HG02938 (cell line): ENCODE data around the gene ADGRD2.

Source experiments
- ATAC-seq: cut with Tn5 transposase; IDR thresholded peaks from one replicate; pipeline ENCODE4 v1.9.1; 2021; ENCODE audit warnings: mild to moderate bottlenecking, moderate library complexity; ENCODE audit not compliant: unreplicated experiment

Gene ADGRD2

DNA sequence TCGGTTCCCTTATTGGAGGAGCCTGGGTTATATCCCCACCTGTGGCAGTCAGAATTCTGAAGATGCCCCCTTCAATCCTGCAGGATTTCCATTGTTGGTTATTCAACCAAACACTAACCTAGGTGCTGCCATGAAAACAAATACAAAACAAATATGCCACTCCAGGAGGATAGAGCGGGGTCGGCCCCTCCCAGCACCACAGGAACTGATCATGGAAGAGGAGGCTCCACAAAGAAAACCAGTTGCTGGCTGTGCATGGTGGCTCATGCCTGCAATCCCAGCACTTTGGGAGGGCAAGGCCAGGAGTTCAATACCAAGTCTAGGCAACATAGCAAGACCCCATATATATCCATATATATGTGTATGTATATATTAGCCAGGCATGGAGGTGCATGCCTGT is 13.2 kb upstream of the ADGRD2 start:
- no peak for ATAC-seq

DNA sequence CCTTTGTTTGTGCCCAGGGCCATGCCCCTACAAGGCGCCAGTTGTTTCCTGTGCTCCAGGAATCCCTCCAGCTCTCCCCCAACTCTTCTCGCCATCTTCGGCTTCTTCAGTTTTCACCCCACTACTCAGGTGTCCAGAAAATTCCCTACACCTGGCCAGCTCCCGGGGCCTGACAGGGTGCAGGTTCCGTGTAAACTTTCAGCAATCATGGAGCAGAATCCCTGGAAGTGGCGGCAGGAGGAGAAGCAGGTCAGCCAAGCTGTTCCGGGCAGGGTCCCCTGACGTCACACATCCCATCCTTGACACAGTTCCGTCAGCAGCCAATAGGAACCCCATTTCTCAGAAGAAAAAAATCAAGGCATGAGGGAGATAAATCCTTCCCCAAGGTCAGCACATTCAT is 12.2 kb upstream of the ADGRD2 start:
- ATAC-seq: no peak

DNA sequence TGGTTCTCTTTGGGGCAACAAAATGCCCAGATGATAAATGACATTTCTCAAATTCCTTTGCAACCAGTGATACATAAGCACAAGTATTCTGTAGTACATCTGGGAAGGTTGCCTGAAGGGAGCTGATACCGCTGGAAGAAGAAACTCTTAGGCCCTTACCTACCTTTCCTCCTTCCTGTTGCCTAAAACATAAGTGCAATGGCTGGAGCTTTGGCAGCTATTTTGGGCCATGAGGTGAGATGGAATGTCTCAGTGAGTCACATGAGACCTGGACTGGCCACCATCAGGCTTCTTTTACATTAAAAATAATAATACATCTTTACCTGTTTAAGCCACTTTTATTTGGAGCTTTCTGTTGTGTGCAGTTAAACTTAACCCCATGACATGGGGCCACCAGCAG is 11.2 kb upstream of the ADGRD2 start:
- no peak for ATAC-seq

DNA sequence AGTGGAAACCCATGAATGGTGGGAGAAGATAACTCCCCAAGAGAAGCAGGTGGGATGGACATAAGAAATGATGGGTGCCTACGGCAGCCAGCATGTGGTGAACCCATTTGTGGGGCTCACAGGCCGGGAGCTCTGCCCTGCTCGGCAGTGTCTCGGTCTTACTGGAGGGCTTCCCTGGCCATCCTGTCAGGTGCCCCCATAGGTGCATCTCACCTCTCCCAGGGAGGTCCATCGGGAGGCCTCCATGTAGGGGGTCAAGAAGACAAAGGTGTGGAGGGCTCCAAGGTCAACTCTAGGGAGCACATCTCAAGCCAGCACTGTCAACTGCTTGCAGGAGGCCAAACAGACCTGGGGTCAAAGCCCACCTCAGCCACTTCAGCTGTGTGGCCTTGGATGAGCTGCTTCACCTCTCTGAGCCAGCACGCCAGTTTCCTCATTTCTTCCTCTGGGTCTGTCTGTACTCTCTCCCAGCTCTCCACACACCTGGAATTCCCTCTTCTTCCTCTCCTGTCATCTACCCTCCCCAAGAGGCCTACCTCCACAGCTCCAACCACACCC is 10.5 kb upstream of the ADGRD2 start:
- no peak for ATAC-seq

DNA sequence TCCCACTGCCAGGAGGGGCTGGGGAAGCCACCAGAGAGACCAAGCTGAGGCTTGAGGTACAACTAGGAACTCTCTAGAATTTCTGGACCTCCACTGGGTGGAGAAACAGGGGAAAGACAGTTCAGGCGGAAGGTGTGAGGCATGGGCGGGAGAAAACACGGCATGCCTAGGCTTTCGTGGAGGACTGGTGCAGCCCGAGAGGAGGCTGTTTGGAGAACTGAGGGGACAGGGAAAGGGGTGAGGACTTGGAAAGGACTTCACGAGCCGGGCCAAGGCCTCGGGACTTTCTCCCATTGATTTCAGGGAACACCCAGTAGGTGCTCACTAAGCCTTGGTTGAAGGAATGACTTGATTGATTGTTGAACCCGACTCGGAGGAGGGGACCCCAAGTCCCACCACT is 9.5 kb upstream of the ADGRD2 start:
- ATAC-seq: no peak

DNA sequence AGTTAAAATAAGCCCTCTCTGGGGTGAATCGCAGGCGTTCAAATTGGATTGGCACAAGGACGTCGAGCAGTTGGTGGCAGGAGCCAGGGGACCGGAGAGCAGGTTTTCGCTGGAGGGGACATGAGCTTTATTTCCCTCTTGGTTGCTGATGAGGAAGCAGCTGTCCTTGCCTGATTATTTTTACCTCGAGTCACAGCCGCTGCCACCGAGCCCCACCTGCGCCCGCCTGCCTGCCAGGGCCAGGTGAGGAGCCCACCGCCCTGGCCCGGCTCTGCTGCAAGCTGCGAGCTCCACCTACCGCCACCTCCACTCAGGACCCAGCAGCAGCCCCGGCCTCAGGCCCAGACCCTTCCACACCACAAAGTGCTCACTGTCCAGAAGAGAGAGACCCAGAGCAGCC is 9.0 kb upstream of the ADGRD2 start:
- no peak for ATAC-seq

DNA sequence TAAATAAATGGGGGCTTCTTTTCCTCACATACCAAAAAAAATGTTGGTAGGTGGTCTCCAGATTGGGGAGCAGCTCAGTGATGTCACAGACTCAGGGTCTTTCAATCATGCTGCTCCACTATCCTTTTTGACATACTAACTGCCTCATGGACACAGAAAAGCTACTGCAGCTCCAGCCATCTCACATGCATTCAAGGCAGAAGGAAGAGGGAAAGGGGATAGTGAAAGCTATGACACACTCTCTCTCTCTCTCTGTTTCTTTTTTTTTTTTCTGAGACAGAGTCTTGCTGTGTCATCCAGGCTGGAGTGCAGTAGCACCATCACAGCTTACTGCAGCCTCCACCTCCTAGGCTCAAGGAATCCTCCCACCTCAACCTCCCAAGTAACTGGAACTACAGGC is 7.9 kb upstream of the ADGRD2 start:
- no peak for ATAC-seq

DNA sequence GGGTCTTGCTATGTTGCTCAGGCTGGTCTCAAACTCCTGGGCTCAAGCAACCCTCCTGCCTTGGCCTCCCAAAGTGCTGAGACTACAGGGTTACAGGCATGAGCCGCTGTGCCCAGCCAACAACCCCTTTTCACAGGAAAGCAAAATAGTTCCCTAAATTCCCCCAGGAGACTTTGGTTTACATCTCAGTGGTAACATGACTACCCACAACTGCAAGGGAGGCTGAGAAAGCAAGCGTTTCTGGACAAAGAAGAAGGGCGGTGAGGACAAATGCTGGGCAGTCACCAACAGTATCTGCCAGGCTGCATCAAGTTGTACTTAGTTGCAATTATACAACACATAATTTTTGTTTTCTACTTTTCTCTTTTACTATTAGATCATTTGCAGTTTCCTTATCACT is 7.4 kb upstream of the ADGRD2 start:
- no peak for ATAC-seq

DNA sequence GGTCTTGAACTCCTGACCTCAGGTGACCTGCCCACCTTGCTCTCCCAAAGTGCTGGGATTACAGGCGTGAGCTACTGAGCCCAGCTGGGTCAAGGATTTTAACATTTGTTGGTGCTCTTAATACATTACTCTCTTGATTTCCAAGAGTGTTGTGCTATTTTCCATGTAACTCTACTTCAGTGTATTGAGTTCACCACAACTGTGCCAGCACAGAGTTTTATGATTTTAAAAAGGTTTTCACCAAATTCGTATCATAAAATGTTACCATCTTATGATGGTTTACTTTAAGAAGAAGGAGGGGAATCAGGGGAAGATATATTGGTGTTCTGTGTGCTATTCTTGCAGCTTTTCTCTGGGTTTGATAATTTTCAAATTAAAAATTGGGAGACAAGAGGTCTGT is 6.6 kb upstream of the ADGRD2 start:
- ATAC-seq: no peak

DNA sequence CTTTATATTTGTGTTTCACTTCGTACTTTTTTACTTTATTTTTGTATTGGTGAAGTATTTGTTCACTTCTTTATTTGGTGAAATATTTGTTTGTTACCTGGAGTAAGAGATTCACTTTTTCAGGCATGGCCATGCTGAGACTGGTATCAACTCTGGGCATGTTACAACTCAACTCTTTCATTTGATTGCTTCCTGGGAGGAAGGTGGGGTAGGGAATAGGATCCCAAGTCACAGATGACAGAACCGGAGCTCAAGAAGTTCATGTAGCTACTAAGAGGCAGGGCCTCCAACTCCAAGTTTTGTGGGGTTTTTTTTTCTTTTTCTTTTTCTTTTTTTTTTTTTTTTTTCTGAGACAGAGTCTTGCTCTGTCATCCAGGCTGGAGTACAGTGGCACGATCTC is 6.1 kb upstream of the ADGRD2 start:
- ATAC-seq: no peak

DNA sequence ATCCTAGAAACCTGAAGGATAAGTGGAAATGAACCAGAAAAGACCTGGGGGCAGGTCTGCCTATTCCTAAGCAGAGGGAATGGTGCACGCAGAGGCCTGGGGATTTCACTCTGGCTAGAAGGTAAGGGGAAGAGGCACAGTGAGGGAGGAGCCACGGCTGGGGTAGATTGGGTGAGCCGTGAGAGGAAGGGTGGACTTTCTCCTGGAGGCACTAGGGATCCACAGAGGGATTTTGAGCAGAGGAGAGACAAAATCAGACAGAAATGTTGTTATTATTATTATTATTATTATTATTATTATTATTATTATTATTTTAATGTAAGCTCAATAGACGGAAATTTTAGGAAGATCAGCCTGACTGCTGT is 3.0 kb upstream of the ADGRD2 start:
- no peak for ATAC-seq

DNA sequence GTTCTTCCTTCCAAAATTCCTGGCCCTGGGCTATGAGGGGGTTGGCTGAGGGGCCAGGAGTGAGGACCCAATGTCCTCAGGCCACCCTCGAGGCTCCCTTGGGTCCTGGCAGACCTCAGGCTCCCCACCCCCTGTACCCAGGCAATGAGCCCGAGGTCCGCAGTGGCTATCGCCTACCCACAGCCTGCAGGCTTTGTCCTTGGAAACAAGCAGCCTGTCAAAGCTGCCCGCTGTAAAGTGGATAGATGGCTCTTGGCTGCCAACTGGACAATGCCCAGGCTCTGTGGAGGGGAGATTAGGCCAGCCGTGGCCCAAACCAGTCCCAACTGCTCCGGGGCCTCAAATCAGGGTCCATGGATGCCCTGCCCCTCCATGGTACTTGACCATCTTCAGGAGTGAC is 2.2 kb upstream of the ADGRD2 start:
- ATAC-seq: no peak

DNA sequence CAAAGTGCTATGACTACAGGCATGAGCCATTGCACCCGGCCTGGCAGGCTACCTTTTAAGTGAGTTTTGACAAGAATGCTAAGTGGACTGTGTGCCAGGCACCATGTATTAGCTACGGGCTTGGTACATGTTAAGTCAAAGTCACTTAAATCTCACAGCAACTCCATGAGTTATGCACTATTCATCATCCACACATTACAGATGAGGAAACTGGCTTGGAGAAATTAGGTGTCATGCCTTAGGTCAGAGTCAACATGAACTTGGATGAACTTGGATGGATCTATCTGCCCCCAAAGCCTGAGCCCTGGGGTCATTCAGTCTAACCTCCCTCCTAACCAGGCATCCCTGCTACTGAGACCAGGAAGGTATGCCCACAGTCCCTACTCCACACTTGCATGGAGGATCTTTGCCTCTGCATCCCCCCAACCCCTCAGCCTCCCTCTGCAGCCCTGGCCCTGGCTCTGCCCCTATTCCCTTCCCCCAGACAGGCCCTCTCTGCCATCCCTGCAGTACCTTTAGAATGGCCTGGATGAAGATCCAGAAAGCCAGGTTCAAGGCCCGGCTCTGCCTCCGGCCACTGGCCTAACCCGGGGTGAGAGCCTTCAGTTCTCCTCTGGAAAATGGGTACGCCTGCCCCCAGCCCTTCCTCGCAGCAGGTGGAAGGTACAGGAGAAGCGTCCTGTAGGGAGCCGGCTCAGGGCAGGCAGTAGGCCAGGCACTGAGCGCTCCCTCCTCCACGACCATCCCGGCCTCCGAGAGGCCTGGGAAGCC is 685 bp upstream of the ADGRD2 start:
- no peak for ATAC-seq

DNA sequence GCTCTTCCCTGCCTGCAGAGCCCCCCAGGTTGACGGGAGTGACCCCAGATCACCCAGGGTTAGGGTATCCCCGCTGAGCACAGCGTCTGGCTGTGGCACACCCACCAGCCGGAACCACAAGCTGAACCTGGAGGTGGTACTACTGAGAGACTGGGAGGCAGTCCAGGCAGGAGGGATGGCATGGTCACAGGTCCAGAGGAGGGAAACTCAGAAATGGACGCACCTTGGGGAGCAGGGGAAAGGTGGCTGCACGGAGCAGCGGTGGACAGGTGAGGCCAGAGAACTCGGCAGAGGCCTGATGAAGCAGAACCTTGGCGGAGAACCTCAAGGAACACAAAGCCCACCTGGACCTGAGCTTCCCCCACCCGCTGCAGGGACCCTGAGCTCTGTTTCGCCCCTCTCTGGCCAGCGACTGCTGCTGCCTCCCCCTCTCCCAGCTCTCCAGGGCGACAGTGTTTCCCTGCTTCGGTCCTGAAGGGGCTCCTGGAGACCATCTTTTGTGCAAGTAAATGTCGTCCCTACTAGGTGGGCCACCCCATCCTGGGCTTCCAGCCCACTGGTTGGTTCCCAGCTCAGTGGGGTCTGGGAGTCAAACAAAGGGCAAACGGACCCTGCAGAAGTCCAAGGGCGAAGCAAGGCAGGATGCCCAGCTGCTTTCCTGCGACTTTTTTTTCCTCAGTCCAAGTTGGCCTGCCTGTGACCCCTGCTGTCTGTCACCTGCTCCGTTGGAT is 845 bp downstream of the ADGRD2 start:
- no peak for ATAC-seq

DNA sequence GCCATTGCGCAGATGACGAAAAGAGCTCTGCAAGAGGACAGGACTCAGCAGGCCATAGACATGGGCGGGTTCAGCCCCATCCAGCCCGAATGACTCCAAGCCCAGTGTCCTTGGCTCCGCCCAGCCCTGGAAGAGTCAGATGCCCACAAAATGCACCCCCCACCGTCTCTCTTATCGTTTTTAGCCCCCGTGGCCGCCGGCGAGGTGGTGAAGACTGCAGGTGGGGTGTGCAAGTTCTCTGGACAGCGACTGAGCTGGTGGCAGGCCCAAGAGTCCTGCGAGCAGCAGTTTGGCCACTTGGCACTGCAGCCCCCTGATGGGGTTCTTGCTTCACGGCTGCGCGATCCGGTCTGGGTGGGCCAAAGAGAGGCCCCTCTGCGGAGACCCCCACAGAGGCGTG is 2.1 kb downstream of the ADGRD2 start:
- no peak for ATAC-seq

DNA sequence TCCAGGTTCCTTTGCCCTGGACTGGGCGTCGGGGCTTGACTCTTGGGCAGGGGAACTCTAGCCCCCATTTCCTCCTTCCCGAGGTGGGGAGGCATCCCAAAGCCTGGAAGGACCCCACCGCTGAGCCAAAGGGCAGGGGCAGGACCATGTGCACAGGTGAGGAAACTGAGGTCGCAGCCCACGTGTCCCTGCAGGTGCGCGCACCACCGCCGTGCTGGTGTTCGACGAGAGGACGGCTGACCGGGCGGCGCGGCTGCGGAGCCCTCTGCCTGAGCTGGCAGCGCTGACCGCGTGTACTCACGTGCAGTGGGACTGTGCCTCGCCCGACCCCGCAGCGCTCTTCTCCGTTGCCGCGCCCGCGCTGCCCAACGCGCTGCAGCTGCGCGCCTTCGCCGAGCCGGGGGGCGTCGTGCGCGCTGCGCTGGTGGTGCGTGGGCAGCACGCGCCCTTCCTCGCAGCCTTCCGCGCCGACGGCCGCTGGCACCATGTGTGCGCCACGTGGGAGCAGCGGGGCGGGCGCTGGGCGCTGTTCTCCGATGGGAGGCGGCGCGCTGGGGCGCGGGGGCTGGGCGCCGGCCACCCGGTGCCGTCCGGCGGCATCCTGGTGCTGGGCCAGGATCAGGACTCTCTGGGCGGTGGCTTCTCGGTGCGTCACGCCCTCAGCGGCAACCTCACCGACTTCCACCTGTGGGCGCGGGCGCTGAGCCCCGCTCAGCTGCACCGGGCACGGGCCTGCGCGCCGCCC is 2.8 kb downstream of the ADGRD2 start:
- ATAC-seq: no peak

DNA sequence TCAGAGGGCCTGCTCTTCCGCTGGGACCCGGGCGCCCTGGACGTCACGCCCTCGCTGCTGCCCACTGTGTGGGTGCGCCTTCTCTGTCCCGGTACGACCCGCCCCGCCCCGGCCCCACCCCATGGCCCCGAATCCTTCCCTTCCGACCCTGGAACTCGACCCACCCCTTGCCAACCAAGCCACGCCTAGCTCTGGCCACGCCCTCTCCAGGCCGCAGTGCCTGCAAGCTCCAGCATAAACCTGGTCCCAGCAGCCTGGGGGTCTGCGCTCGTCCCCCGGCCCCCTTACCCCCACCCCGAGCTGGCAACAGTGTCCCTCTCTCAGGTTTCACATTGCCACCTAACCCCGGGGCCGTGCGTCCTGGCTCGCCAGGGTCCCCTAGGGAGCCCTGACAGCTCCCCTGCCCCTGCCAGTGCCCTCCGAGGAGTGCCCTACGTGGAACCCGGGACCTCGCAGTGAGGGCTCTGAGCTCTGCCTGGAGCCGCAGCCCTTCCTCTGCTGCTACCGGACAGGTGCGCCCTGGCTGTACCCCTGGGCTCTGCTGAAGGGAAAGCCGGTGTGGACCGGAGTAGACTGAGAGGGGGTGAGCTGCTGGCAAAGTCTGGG is 3.4 kb downstream of the ADGRD2 start:
- ATAC-seq: no peak

DNA sequence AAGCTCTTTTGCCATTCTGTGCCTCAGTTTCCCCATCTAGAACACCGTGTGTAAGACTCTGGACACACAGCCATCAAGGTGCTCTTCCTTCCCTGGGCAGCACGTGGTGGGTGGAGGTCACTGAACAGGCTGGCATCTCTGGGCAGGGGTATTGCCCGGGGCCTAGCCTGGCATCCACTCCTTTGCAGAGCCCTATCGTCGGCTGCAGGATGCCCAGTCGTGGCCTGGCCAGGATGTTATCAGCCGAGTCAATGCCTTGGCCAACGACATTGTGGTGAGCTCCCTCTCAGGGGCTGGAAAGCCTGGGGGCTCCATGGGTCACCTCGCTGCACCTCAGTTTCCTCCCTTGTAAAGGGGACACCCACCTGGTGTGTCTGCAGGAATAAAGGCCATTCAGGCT is 4.0 kb downstream of the ADGRD2 start:
- ATAC-seq: no peak

DNA sequence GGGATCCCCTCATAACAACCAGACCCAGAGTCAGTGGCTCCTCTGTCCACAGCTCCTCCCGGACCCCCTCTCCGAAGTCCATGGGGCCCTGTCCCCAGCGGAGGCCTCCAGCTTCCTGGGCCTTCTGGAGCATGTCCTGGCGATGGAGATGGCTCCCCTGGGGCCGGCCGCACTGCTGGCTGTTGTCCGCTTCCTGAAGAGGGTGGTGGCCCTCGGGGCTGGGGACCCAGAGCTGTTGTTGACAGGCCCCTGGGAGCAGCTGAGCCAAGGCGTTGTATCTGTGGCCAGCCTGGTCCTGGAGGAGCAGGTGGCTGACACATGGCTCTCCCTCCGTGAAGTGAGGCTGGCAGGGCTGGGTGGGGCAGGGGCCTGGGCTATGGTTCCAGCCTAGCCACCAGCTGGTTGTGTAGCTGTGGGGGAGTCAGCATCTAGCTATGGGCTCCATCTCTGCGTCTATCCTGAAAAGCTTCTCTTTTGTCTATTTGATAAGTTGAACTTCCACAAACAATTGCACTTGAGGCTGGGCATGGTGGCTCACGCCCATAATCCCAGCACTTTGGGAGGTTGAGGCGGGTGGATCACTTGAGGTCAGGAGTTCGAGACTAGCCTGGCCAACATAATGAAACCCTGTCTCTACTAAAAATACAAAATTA is 4.7 kb downstream of the ADGRD2 start:
- no peak for ATAC-seq

DNA sequence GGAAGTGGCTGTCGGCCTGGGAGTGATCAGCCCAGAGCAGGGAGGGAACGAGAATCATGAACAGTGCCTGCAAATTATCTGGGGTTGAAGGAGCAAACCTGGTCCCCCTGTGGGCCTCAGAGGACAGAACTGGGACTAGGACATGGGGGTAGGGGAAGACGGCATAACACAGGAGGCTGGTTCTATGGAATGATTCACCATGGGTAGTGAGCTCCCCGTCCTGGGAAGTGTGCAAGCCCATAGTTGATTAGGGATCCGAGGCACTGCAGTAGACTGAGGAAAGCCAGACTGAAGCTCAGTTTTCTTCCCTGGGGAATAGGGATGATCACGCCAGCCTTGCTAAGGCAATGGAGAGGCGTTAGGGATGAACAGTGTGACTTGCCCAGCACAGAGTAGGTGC is 5.6 kb downstream of the ADGRD2 start:
- ATAC-seq: no peak
